ENCODE measurements around the gene LAMA5.

Gene LAMA5

DNA sequence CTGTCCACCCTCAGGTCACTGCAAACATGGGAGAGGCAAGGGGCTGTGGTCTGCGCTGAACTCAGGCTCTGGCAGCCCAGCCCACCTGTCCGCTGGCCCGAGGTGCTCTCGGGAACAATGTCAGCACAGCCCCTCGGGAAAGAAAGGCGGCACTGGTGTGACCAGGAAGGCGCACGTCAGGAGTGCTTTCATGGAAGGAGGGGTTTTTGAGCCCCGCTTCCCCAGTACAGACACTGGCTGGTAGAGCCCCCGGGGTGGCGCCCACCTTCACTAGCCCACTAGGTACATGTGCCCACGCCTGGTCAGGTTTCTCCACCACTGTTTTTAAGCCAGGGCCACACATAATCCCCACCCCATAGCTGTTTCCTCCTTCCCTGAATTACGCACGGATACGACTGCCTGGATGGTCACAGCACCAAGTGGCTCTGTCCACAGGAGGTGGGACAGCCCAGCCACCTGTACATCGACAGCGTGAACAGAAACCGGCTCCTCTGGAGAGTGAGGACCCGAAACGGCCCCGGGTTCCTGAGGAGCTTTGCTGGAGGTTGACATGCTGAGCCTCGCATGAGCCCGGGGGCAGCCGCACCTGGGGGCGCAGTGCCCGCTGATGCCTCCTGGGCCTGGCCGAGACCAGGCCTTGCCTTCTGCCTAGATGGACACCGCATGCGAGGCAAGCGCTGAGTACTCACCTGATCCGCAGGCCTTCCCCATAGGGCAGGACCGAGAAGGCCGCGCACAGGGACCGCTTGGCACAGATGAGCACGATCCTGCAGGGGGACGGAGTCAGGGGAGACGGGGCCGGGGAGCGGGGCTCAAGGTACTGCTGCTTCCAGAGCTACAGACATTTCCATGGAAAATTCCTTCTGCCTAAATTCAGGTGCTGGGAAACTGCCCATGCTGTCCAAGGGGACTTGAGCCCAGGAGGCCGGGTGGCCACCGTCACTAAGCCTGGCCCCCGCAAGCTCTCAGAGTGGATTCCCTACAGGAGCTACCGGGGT lies 27.4 kb upstream of the LAMA5 start:
- Mint-ChIP-seq H3K4me3 (no peak overlapping the region), H3K27ac (no peak overlapping the region), H3K4me1 (peaks cover 11% of the 10 kb centered on the region), H3K36me3 (peaks cover 37% of the 10 kb centered on the region), H3K27me3 (no peaks in the 10 kb centered on the region), H3K9me3 (peaks cover 7% of the 10 kb centered on the region)
- ATAC-seq = no peak

- Mint-ChIP-seq H3K4me3 (no peak overlapping the region), H3K4me1 (peaks cover 16% of the 10 kb centered on the region), H3K27ac (no peak overlapping the region), H3K27me3 (no peaks in the 10 kb centered on the region), H3K36me3 (peaks cover 43% of the 10 kb centered on the region), H3K9me3 (peaks cover 7% of the 10 kb centered on the region)
- no peak for ATAC-seq
Measured at GRCh38 chr20:62393830-62394229, 26.7 kb upstream of the LAMA5 start.

- peaks cover 22% of the 10 kb centered on the region for H3K4me1 Mint-ChIP-seq
- H3K9me3 Mint-ChIP-seq = peaks cover 7% of the 10 kb centered on the region
- no peak overlapping the region for H3K27ac Mint-ChIP-seq
- no peak for ATAC-seq
- no peaks in the 10 kb centered on the region for H3K27me3 Mint-ChIP-seq
- peaks cover 47% of the 10 kb centered on the region for H3K36me3 Mint-ChIP-seq
- no peak overlapping the region for H3K4me3 Mint-ChIP-seq
Measured at GRCh38 chr20:62393335-62393665, 26.2 kb upstream of the LAMA5 start.

- no peaks in the 10 kb centered on the region for H3K27me3 Mint-ChIP-seq
- peaks cover 47% of the 10 kb centered on the region for H3K36me3 Mint-ChIP-seq
- no peak for ATAC-seq
- no peak overlapping the region for H3K27ac Mint-ChIP-seq
- peaks cover 3% of the 10 kb centered on the region for H3K9me3 Mint-ChIP-seq
- H3K4me1 Mint-ChIP-seq = peaks cover 27% of the 10 kb centered on the region
- no peak overlapping the region for H3K4me3 Mint-ChIP-seq
Measured at GRCh38 chr20:62392621-62393334, 25.7 kb upstream of the LAMA5 start.

DNA sequence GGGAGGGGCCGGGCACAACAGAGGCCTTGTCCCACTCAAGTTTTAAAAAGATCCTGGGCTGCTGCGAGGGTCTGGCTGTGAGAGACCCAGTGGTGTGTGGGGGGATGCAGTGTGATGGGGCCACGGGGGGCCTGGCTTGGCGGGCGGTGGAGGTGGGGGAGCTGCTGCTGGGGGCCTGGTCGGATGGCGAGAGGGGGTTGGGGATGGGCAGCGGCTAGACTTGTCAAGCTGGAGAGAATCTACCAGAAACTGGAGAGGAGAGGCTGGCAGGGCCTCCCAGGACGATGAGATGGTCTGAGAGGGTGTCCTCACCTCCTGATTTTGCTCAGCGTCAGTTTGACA lies 24.9 kb upstream of the LAMA5 start:
- peaks cover 33% of the 10 kb centered on the region for H3K4me1 Mint-ChIP-seq
- H3K27me3 Mint-ChIP-seq = no peaks in the 10 kb centered on the region
- H3K4me3 Mint-ChIP-seq = no peak overlapping the region
- ATAC-seq = no peak
- peaks cover 46% of the 10 kb centered on the region for H3K36me3 Mint-ChIP-seq
- no peaks in the 10 kb centered on the region for H3K9me3 Mint-ChIP-seq
- H3K27ac Mint-ChIP-seq = no peak overlapping the region

GRCh38 chr20:62391165-62392076 lies 24.3 kb upstream of the LAMA5 start:
- H3K4me1 Mint-ChIP-seq = peaks cover 33% of the 10 kb centered on the region
- H3K36me3 Mint-ChIP-seq = peaks cover 42% of the 10 kb centered on the region
- no peaks in the 10 kb centered on the region for H3K27me3 Mint-ChIP-seq
- no peak overlapping the region for H3K27ac Mint-ChIP-seq
- no peaks in the 10 kb centered on the region for H3K9me3 Mint-ChIP-seq
- no peak overlapping the region for H3K4me3 Mint-ChIP-seq
- ATAC-seq = no peak

DNA sequence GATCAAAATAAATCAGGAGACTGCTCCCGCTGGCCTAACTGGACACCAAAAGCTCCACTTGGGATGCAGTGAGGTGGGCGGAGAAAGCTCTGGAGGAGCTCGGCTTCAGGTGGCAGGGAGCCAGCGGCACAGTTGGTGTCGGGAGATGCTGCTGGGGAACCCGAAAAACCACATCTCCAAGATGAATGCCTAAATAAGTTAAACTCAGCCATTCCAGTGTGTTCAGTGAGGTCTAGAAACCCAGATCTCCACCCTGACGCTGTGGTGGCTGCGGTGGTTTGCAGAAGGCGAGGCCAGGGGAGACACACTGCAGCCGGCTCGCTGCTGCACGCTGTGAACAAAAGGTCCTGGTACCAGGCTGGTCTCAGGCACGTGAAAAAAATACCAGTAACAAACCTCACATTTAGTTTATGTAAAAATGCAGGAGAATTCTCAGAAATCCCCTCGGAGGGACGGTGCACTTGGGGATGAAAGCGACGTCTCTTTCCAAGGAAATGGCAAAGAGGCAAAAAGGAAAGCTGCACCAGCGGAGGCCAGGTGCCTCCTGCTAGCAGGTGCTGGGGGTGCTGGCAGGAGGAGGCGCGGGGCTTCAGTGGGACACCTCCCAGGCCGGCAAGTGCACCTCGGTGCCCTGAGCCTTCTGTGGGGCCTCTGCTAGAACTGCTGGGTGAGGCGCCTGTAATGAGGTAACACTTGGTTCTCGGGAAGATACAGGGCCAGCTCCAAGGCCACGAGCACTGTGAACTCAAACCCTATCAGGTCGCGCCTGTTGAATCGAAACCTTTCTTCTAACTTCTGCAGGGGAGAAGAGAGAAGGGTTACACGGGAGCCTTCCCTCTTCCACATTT lies 23.4 kb upstream of the LAMA5 start:
- ATAC-seq = no peak
- peak overlapping the region; percentile 11 for H3K27ac Mint-ChIP-seq
- H3K27me3 Mint-ChIP-seq = no peaks in the 10 kb centered on the region
- H3K4me1 Mint-ChIP-seq = peaks cover 41% of the 10 kb centered on the region
- peaks cover 42% of the 10 kb centered on the region for H3K36me3 Mint-ChIP-seq
- no peak overlapping the region for H3K4me3 Mint-ChIP-seq
- no peaks in the 10 kb centered on the region for H3K9me3 Mint-ChIP-seq

GRCh38 chr20:62389601-62390087 lies 22.5 kb upstream of the LAMA5 start:
- Mint-ChIP-seq H3K27me3 (no peaks in the 10 kb centered on the region), H3K4me1 (peaks cover 50% of the 10 kb centered on the region), H3K27ac (no peak overlapping the region), H3K36me3 (peaks cover 39% of the 10 kb centered on the region), H3K4me3 (no peak overlapping the region), H3K9me3 (no peaks in the 10 kb centered on the region)
- no peak for ATAC-seq

GRCh38 chr20:62388839-62389600 lies 21.9 kb upstream of the LAMA5 start:
- Mint-ChIP-seq H3K36me3 (peaks cover 35% of the 10 kb centered on the region), H3K9me3 (no peaks in the 10 kb centered on the region), H3K4me3 (no peak overlapping the region), H3K27ac (no peak overlapping the region), H3K4me1 (peaks cover 57% of the 10 kb centered on the region), H3K27me3 (no peaks in the 10 kb centered on the region)
- ATAC-seq = no peak

DNA sequence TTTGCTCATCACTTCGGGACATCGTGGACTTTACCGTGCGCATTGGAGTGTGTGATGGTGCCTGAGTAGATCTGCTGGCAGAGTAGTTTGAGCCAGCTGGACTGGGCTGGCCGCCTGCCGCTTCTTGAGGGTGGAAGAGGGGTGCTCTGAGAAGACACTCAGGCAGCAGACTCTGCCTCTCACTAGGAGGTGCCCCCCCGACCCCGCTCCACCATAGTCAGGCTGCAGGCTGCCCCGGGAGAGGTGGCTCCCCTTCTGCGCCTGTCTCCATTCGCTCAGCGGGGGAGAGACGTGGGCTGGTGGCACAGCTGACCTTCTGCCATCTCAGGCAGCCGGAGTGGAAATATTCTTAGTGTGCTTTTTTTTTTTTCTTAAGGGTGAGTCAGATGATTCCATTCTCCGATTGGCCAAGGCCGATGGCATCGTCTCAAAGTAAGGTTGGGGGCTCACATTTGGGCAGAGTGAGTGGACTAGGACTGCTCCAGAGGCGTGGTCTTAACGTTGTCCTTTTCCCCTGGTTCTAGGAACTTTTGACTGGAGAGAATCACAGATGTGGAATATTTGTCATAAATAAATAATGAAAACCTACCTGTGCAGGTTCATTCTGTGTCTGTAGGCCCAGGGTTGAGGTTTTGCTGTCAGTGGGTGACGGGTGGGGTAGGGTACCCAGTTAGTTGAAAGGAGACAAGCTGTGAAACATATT lies 21.0 kb upstream of the LAMA5 start:
- Mint-ChIP-seq H3K36me3 (peaks cover 35% of the 10 kb centered on the region), H3K9me3 (no peaks in the 10 kb centered on the region), H3K27ac (peak overlapping the region; percentile 88), H3K4me1 (peaks cover 63% of the 10 kb centered on the region), H3K27me3 (no peaks in the 10 kb centered on the region), H3K4me3 (peak overlapping the region; percentile 92)
- ATAC-seq = no peak

GRCh38 chr20:62387219-62387913 lies 20.3 kb upstream of the LAMA5 start:
- Mint-ChIP-seq H3K9me3 (no peaks in the 10 kb centered on the region), H3K36me3 (peaks cover 41% of the 10 kb centered on the region), H3K4me3 (peak overlapping the region; percentile 92), H3K27me3 (no peaks in the 10 kb centered on the region), H3K4me1 (peaks cover 70% of the 10 kb centered on the region), H3K27ac (peak overlapping the region; percentile 88)
- no peak for ATAC-seq

DNA sequence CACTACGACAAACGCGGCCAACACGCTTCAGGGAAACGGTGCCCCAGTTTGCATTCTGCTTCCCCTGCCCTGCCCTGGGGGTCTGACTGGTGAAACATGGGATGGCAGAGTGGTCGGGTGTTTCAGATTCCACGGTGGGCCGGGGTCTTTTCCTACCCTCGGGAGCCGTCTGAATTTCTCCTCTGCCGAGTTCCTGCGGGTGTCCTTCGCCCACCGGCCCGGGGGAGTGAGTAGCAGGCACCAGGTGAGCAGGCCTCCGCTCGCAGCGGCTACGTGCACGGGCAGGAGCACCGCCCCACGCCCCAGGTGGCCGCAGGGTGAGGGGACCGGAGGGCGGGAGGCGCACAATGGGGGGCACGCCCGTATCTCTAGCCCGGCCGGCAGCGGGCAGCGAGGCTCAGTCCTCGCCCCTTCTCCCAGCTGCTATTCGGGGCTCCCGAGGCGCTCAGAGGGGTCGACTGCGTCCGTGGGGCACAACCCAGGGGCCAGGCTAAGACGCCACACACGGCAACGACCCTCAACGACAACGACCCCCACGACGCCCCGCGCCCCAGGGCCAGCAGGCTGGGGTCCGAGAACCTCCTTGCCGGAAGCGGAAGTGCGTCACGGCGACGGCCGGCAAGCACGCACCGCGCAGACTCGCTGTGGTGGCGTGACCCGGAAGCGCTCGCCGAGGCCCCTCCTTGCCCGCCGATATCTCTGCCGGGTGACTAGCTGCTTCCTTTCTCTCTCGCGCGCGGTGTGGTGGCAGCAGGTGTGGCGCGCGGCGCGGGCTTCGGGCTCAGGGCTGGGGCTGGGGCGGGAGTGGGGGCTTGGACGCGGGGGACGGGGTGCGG lies 19.5 kb upstream of the LAMA5 start, which contains the start of gene RPS21:
Gene RPS21, plus strand, starts transcription at position 721 of the 836 bp plus-strand sequence. CDS start 236 bp downstream, outside the sequence.
- Mint-ChIP-seq H3K4me1 (peaks cover 77% of the 10 kb centered on the region), H3K4me3 (peak within 1 kb of the TSS; percentile 92), H3K9me3 (peaks cover 5% of the 10 kb centered on the region), H3K27me3 (no peaks in the 10 kb centered on the region), H3K36me3 (peaks cover 48% of the 10 kb centered on the region), H3K27ac (peak within 1 kb of the TSS; percentile 88)
- peak; percentile 96 for ATAC-seq
